Hippocampal formation (tissue), 2 donors: Measurements from ENCODE around the gene CYP4V2.

Experiments used
- DNase-seq, 2 donors: peaks; one replicate each; lab custom pipeline; 2025; lab: John Stamatoyannopoulos, UW

The CYP4V2 gene

GRCh38 chr4:186188107-186188506 lies 3.3 kb upstream of the CYP4V2 start:
- DNase-seq = no peak

GRCh38 chr4:186189656-186190055 lies 1.7 kb upstream of the CYP4V2 start:
- DNase-seq = no peak

DNA sequence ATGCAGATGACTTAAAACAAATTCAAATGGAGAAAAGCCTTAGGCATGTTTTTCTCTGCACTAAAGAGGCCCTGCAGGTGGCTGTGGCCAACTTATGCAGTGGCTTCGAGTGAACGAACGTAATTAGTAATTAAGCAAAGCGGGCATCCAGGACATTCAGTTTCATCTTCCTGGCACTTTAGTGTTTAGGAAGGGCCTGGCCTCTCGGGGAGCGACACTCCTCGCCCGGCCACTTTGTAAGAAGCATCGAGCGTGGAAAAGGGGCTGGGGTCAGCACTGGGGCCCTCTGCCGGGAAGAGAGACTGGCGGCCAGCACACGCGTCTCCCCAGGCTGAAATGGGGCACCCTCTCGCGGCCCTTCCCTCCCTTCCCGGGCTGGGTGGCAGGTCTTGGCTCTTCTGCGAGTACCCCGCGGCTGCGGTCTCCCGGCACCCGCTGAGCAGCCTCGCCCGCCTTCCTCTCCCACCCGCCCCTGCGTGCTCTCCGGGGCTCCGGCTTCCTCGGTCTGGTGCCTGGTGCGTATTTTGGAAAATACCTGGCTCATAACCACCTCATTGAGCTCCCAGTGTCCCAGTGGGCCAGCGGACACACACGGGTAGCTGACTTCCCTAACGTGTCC lies 677 bp upstream of the CYP4V2 start:
- DNase-seq = peak in 1 of 2 donors; percentile 68

DNA sequence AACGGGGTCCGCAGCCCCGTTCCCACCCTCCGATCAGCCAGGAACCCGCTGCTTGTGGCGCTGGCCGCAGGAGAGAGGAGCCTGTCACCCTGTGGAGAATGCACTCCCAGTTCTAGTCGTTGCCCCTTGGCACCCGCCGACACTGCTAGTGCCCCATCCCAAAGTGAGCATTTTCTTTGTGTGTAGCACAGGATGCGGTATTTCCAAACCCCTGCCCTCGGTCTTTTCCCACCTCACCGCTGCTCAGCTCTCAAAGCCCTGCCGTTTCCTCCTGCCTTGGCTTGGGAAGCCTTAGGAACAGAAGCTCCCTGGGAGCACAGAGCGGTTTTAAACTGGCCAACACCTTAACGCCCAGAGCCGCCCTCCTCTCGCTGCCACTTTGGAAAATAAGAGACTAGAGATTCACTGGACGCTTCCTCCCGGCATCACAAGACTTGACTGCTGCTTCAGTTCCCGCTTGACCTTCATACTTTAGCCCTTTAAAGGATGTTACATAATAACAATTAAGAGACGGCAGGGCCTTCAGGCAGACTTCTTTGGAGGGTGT lies 772 bp downstream of the CYP4V2 start:
- peak; percentile 51 to 68 for DNase-seq

DNA sequence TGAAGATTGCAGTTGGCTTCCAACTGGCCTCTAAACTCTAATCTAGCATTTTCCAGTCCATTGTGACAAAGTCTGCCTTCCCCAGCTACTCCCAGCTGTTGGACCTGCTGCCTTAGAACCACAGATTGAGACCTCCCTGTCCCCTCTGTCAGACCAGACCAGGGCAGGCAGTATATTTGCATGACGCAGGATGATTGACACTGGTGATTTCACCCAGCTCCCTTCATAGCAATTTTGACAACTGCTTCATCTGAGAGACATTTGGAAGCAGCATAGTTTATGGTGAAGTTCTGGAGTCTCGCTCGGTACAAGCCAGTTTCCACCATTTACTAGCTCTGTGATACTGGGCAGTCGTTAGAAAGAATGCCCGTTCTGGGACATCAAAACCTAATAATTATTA lies 2.5 kb downstream of the CYP4V2 start:
- DNase-seq = no peak

DNA sequence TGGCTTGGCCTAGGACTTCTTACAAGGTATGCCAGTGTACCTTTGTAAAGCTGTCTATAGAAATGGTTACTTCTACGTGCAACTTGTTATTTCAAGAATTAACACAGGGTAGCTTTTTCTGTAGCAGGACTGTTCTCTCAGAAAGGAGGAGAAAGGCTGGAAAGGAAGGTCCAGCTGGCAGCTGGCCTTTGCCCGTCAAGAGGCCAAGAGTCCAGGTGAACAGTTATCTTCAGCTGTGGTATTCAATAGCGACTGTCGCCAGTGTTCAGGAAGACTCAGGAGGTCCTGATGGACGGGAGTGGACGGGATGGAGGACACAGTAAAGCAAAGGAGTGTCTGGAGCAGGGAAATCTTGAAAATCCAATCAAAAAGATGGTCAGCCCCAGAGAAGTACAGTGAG lies 4.7 kb downstream of the CYP4V2 start:
- DNase-seq = no peak

DNA sequence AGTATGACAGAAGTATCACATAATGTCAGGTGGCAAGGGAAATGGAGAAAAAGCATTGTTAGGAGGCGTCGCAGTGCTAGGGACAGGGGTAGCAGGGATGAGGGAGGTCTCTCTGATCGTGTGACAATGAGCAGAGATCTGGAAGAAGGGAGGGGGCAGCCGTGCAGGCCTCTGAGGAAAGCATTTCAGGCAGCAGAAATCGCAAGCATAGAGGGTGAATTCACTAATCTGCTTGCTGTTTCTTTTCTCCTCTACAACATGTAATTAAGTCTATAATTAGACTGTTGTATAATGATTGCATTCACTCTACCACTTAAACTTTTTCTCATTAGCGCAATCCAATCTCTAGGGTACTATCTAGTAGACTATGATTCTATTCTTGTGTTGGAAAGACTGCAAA lies 9.1 kb downstream of the CYP4V2 start:
- DNase-seq = no peak

GRCh38 chr4:186201010-186201409 lies 9.6 kb downstream of the CYP4V2 start:
- DNase-seq = no peak

GRCh38 chr4:186201535-186202230 lies 10.3 kb downstream of the CYP4V2 start:
- no peak for DNase-seq

GRCh38 chr4:186202490-186203140 lies 11.2 kb downstream of the CYP4V2 start:
- DNase-seq = no peak

DNA sequence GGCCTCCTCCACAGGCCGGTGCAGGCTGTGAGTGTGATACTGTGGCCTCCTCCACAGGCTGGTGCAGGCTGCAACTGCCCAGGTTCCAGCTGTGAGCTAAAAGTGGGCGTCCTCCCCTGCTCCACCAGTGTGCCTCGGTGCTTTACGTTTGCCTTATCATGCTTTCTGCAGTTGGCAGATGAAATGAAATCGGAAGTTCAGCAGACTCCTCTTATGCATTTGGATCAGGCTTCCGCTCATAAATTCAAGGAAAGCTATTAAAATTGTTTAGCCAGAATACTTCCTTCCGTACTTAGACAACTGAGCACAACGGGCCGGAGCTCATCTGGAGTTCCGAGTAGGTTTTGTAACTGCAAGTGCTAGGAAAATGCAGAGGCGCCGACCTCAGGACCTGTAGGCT lies 12.0 kb downstream of the CYP4V2 start:
- DNase-seq = no peak

- no peak for DNase-seq
These were observed 12.8 kb downstream of the CYP4V2 start for GRCh38 chr4:186204103-186204559.

- no peak for DNase-seq
These were observed 13.3 kb downstream of the CYP4V2 start for GRCh38 chr4:186204686-186205085.

GRCh38 chr4:186205156-186205555 lies 13.8 kb downstream of the CYP4V2 start:
- DNase-seq = no peak

- no peak for DNase-seq
These were observed 25.2 kb downstream of the CYP4V2 start for GRCh38 chr4:186216465-186217024.

DNA sequence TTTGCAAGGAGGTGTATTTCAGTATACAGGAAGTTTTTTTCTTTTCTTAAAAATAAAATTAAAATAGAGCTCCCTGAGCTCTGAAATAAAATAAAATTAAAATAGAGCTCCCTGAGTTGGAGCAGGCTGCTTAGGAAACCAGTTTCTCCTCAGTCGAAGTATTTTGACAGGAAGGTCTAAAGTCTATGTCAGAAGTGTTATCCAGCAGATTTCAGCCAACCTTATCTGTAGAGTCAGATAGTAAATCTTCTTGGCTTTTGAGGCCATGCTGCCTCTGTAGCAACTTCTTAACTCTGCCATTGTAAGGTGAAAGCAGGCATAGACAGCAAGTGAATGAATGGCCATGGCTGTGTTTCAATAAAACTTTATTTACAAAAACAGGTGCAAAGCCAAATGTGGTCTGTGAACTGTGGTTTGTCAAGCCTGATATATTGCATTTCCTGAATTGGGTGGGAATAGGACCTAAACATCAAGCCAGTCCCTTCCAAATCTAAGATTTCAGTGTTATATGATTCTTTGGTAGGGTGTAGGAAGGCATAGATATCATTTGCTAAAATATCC lies 26.4 kb downstream of the CYP4V2 start:
- DNase-seq = no peak

DNA sequence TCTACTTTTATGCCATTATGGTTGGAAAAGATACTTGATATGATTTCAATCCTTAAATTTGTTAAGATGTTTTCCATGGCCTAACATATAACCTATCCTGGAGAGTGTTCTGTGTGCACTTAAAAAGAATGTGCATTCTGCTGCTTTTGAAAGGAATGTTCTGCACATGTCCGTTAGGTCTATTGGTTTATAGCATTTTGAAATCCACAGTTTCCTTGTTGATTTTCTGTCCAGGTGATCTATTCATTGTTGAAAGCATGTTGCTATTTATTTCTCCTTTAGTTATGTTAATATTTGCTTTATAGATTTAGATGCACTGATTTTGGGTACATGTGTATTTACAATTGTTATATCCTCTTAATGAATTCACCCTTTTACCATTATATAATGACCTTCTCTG lies 30.3 kb downstream of the CYP4V2 start:
- no peak for DNase-seq

DNA sequence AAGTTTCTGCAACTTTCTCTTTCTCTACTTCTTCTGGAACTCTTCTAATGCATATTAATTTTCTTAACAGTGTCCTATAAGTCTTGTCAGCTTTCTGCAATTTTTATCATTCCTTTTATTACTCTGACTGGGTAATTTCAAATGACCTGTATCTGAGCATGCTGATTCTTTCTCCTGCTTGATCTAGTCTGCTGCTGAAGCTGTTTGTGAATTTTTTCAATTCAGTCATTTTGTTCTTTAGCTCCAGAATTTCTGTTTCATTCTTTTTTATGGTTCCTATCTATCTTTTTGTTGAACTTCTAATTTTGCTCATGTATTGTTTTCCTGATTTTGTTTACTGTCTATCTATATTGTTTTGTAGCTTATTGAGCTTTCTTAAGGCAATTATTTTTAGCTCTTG lies 34.5 kb downstream of the CYP4V2 start:
- no peak for DNase-seq

DNA sequence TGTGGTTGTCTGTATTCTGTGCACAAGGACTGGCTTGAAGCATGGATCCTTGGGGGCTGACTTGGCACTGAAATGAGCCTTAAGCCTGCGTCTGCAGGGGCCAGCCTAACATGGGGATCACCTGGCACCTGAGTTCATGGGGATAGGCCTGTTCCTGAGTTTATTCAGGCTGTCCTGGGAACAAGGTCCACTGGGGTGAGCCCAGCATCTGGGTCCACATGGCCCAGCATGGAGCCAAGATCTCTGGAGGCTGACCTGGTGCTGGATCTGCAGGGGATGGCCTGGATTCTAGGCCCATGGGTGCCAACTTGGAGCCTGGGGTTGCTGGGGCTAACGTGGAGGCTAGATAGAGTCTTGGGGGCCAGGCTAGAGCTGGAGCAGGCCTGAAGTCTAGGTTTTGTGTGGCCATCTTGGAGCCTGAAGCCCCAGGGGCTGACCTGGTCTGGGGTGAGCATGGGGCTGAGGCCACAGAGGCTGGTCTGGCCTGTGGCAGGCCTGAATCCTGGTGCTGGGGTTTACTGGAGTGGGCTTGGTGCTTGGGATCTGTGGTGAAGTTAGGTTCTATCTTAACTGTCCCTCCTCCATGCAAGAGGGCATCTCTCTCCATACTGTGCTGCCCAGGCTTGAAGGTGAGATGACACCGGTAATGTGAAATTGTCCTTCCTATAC lies 35.3 kb downstream of the CYP4V2 start:
- DNase-seq = no peak

GRCh38 chr4:186227221-186227620 lies 35.9 kb downstream of the CYP4V2 start, which contains the start of gene KLKB1:
Gene KLKB1 (plus strand): TSS chr4:186227507. CDS start chr4:186228196, 689 bp downstream.
- no peak for DNase-seq

- DNase-seq = no peak
These were observed 36.6 kb downstream of the CYP4V2 start for GRCh38 chr4:186227744-186228513.
